ENCODE results near the gene USP10. TPM values are rescaled to one million over a fixed set of nuclear protein-coding genes. Genes with fewer than 3 reads are reported as not detected.

The USP10 gene
- total RNA-seq, 1 donor from 2014 or later, result 107 TPM

GRCh38 chr16:84670063-84670462, 29.7 kb upstream of the USP10 start:
- Mint-ChIP-seq H3K27me3 (ENCODE audit: low read depth, unreplicated experiment) (peaks cover 4% of the 10 kb centered on the region), H3K4me1 (ENCODE audit: low read depth, unreplicated experiment) (no peaks in the 10 kb centered on the region), H3K4me3 (ENCODE audit: unreplicated experiment) (no peak overlapping the region), H3K9me3 (ENCODE audit: unreplicated experiment) (no peaks in the 10 kb centered on the region), H3K27ac (ENCODE audit: unreplicated experiment) (no peak overlapping the region), H3K36me3 (ENCODE audit: low read depth, unreplicated experiment) (peaks cover 5% of the 10 kb centered on the region)
- H4K20me1 ChIP-seq (ENCODE audit: insufficient read depth, low read length), result peaks cover 8% of the 10 kb centered on the region
- H3K4me3 ChIP-seq (ENCODE audit: insufficient read depth, low read depth, low read length), result no peak overlapping the region
- no peak overlapping the region for H2AFZ ChIP-seq (ENCODE audit: low read depth, low read length)
- H3K9me3 ChIP-seq (ENCODE audit: insufficient read depth, low read depth, low read length), result no peaks in the 10 kb centered on the region
- no peak overlapping the region for H3K27ac ChIP-seq (ENCODE audit: low read depth, low read length)
- FAIRE-seq, result no peak
- H3K27me3 ChIP-seq (ENCODE audit: insufficient read depth, low read length), result no peaks in the 10 kb centered on the region
- H3K4me1 ChIP-seq (ENCODE audit: insufficient read depth, low read length), result no peaks in the 10 kb centered on the region
- DNase-seq (ENCODE audit: low read depth), result no peak
- H3K79me2 ChIP-seq (ENCODE audit: insufficient read depth, low read length), result no peaks in the 10 kb centered on the region
- H3K4me2 ChIP-seq (ENCODE audit: low read length), result no peak overlapping the region
- H3K36me3 ChIP-seq (ENCODE audit: insufficient read depth, low read length), result peaks cover 5% of the 10 kb centered on the region
- no peak overlapping the region for H3K9ac ChIP-seq (ENCODE audit: low read length)
- TF ChIP-seq CTCF (IDR thresholded peaks at IDR 0.05; ENCODE audit: insufficient read depth, low read depth, low read length) (no peak), EZH2 (IDR thresholded peaks at IDR 0.05; ENCODE audit: insufficient read depth, low read length) (no peak)

- Histone ChIP-seq H3K9me3 (ENCODE audit: insufficient read depth, low read depth, low read length) (no peaks in the 10 kb centered on the region), H4K20me1 (ENCODE audit: insufficient read depth, low read length) (peaks cover 4% of the 10 kb centered on the region), H3K79me2 (ENCODE audit: insufficient read depth, low read length) (no peaks in the 10 kb centered on the region), H3K36me3 (ENCODE audit: insufficient read depth, low read length) (no peaks in the 10 kb centered on the region), H3K27me3 (ENCODE audit: insufficient read depth, low read length) (no peaks in the 10 kb centered on the region), H3K27ac (ENCODE audit: low read depth, low read length) (no peak overlapping the region), H3K9ac (ENCODE audit: low read length) (no peak overlapping the region), H2AFZ (ENCODE audit: low read depth, low read length) (no peak overlapping the region), H3K4me3 (ENCODE audit: insufficient read depth, low read depth, low read length) (no peak overlapping the region), H3K4me2 (ENCODE audit: low read length) (no peak overlapping the region), H3K4me1 (ENCODE audit: insufficient read depth, low read length) (no peaks in the 10 kb centered on the region)
- FAIRE-seq, result no peak
- peak; percentile 87 for TF ChIP-seq CTCF (IDR thresholded peaks at IDR 0.05; ENCODE audit: insufficient read depth, low read depth, low read length)
- no peak for TF ChIP-seq EZH2 (IDR thresholded peaks at IDR 0.05; ENCODE audit: insufficient read depth, low read length)
- Mint-ChIP-seq H3K27ac (ENCODE audit: unreplicated experiment) (no peak overlapping the region), H3K4me1 (ENCODE audit: low read depth, unreplicated experiment) (no peaks in the 10 kb centered on the region), H3K9me3 (ENCODE audit: unreplicated experiment) (no peaks in the 10 kb centered on the region), H3K27me3 (ENCODE audit: low read depth, unreplicated experiment) (peaks cover 15% of the 10 kb centered on the region), H3K36me3 (ENCODE audit: low read depth, unreplicated experiment) (no peaks in the 10 kb centered on the region), H3K4me3 (ENCODE audit: unreplicated experiment) (no peak overlapping the region)
- peak; percentile 41 for DNase-seq (ENCODE audit: low read depth)
Observed at GRCh38 chr16:84672276-84673202, 27.3 kb upstream of the USP10 start.

GRCh38 chr16:84673203-84673535, 26.6 kb upstream of the USP10 start:
- H3K79me2 ChIP-seq (ENCODE audit: insufficient read depth, low read length), result no peaks in the 10 kb centered on the region
- DNase-seq (ENCODE audit: low read depth) (no peak), FAIRE-seq (no peak)
- no peaks in the 10 kb centered on the region for H3K9me3 Mint-ChIP-seq (ENCODE audit: unreplicated experiment)
- no peak overlapping the region for H3K27ac Mint-ChIP-seq (ENCODE audit: unreplicated experiment)
- no peak overlapping the region for H3K4me2 ChIP-seq (ENCODE audit: low read length)
- H4K20me1 ChIP-seq (ENCODE audit: insufficient read depth, low read length), result peaks cover 2% of the 10 kb centered on the region
- TF ChIP-seq CTCF (IDR thresholded peaks at IDR 0.05; ENCODE audit: insufficient read depth, low read depth, low read length), result no peak
- H3K4me1 Mint-ChIP-seq (ENCODE audit: low read depth, unreplicated experiment), result no peaks in the 10 kb centered on the region
- no peak overlapping the region for H3K9ac ChIP-seq (ENCODE audit: low read length)
- H3K36me3 ChIP-seq (ENCODE audit: insufficient read depth, low read length), result no peaks in the 10 kb centered on the region
- H3K4me3 ChIP-seq (ENCODE audit: insufficient read depth, low read depth, low read length), result no peak overlapping the region
- H3K27ac ChIP-seq (ENCODE audit: low read depth, low read length), result no peak overlapping the region
- H3K27me3 Mint-ChIP-seq (ENCODE audit: low read depth, unreplicated experiment), result peaks cover 15% of the 10 kb centered on the region
- H3K9me3 ChIP-seq (ENCODE audit: insufficient read depth, low read depth, low read length), result no peaks in the 10 kb centered on the region
- no peak overlapping the region for H3K4me3 Mint-ChIP-seq (ENCODE audit: unreplicated experiment)
- no peak overlapping the region for H2AFZ ChIP-seq (ENCODE audit: low read depth, low read length)
- H3K36me3 Mint-ChIP-seq (ENCODE audit: low read depth, unreplicated experiment), result no peaks in the 10 kb centered on the region
- no peaks in the 10 kb centered on the region for H3K27me3 ChIP-seq (ENCODE audit: insufficient read depth, low read length)
- H3K4me1 ChIP-seq (ENCODE audit: insufficient read depth, low read length), result no peaks in the 10 kb centered on the region
